A549 (cell line): ENCODE data around the gene GALNT12. TPM values are rescaled to one million over a fixed set of nuclear protein-coding genes. Genes with fewer than 3 reads are reported as not detected.

Experiments used
- ATAC-seq, 2 experiments: fragments of 200-7000 bp in 1 of 2; fragments of >200 bp in 1 of 2; cut with Nextera tagmentation in 1 of 2; cut with Tn5 transposase in 1 of 2; 3 replicates each; pipeline versions ENCODE4 v1.8.0 to v1.9.1; 2018 to 2020; ENCODE audit warnings: mild to moderate bottlenecking in 1 of 2, moderate library complexity in 1 of 2
- CTCF ChIA-PET: fragments of 300-600 bp; sonication (Branson Sonifier 250); formaldehyde crosslinking; extraction: SDS; loops from one replicate; lab custom pipeline; 2021; ENCODE audit warnings: antibody characterized with exemption, inconsistent platforms; lab: Yijun Ruan, JAX
- POLR2A ChIA-PET: fragments of 350-600 bp; formaldehyde crosslinking; extraction: SDS; loops from one replicate; lab custom pipeline; 2021; ENCODE audit warnings: antibody characterized with exemption, inconsistent platforms; lab: Yijun Ruan, JAX
- DNase-seq, 2 experiments: peaks; one replicate each; pipeline versions ENCODE4 v3.0.0 to v3.0.0-alpha.2; 2011 to 2016; ENCODE audit warnings: low read depth in 1 of 2, low spot score in 1 of 2
- FAIRE-seq: peaks from 2 replicates; lab custom pipeline; 2011; peaks lifted over from hg19 to GRCh38; lab: Jason Lieb, UNC
- H3K27ac ChIP-seq, 2 experiments: fragments of >200 bp; sonication (Bioruptor Twin); formaldehyde crosslinking; 3 replicates each; pipeline ENCODE4 v1.5.1; 2016 to 2017
- H3K4me1 ChIP-seq: fragments of >200 bp; sonication (Bioruptor Twin); formaldehyde crosslinking; 3 replicates; pipeline ENCODE4 v1.6.1; 2016
- H3K4me2 ChIP-seq: fragments of >200 bp; sonication (Bioruptor Twin); formaldehyde crosslinking; 3 replicates; pipeline ENCODE4 v1.6.1; 2016
- H3K4me3 ChIP-seq: fragments of >200 bp; sonication (Bioruptor Twin); formaldehyde crosslinking; 3 replicates; pipeline ENCODE4 v1.5.1; 2016
- H3K9me3 ChIP-seq: fragments of >200 bp; sonication (Bioruptor Twin); formaldehyde crosslinking; 3 replicates; pipeline ENCODE4 v1.6.1; 2016
- BHLHE40 ChIP-seq: IDR thresholded peaks from 2 replicates; pipeline ENCODE4 v1.6.1; 2012; ENCODE audit warnings: low read depth, low read length, inconsistent platforms
- CEBPB ChIP-seq, 2 experiments: fragments of >200 bp in 1 of 2; sonication (Bioruptor Twin) in 1 of 2; formaldehyde crosslinking in 1 of 2; IDR thresholded peaks; 2 replicates each; pipeline ENCODE4 v1.6.1; 2012 to 2016
- CHD2 ChIP-seq: fragments of 150-350 bp; IDR thresholded peaks from 2 replicates; pipeline ENCODE4 v1.6.1; 2014; ENCODE audit warnings: low read length; ENCODE audit not compliant: partially characterized antibody
- CHD4 ChIP-seq: fragments of 200-600 bp; sonication (generic); IDR thresholded peaks from 2 replicates; pipeline ENCODE4 v1.6.1; 2016; ENCODE audit warnings: antibody characterized with exemption, mild to moderate bottlenecking, borderline replicate concordance
- EHMT2 ChIP-seq: fragments of 200-600 bp; sonication (generic); IDR thresholded peaks from 2 replicates; pipeline ENCODE4 v1.6.1; 2016; ENCODE audit warnings: antibody characterized with exemption, low read depth, mild to moderate bottlenecking, moderate library complexity
- EP300 ChIP-seq, 2 experiments: fragments of >200 bp; sonication (Bioruptor Twin); formaldehyde crosslinking; IDR thresholded peaks; 2 replicates in 1 of 2; 3 replicates in 1 of 2; pipeline ENCODE4 v1.6.1; 2016 to 2017
- ESRRA ChIP-seq: fragments of 150-350 bp; IDR thresholded peaks from 2 replicates; pipeline ENCODE4 v1.6.1; 2014; ENCODE audit warnings: mild to moderate bottlenecking, low read length, borderline replicate concordance
- FOSL2 ChIP-seq, 2 experiments: fragments of 450-650 bp in 1 of 2; fragments of >200 bp in 1 of 2; sonication (Bioruptor Twin) in 1 of 2; formaldehyde crosslinking; IDR thresholded peaks; 2 replicates each; pipeline versions ENCODE4 v1.5.0 to v1.6.1; 2016 to 2020; ENCODE audit warnings: mild to moderate bottlenecking in 1 of 2, moderate library complexity in 1 of 2
- HDAC2 ChIP-seq: fragments of 200-600 bp; sonication (generic); IDR thresholded peaks from 2 replicates; pipeline ENCODE4 v1.6.1; 2016
- HEYL ChIP-seq: fragments of 250-450 bp; sonication (Bioruptor Pico); IDR thresholded peaks from 2 replicates; pipeline ENCODE4 v1.8.0; 2021; ENCODE audit warnings: mild to moderate bottlenecking, moderate library complexity
- HMGXB4 ChIP-seq: fragments of 250-450 bp; sonication (Bioruptor Pico); IDR thresholded peaks from 2 replicates; pipeline ENCODE4 v1.5.0; 2021; ENCODE audit warnings: mild to moderate bottlenecking, moderate library complexity, borderline replicate concordance
- JUN ChIP-seq, 2 experiments: fragments of >200 bp; sonication (Bioruptor Twin); formaldehyde crosslinking; IDR thresholded peaks; 2 replicates in 1 of 2; 3 replicates in 1 of 2; pipeline ENCODE4 v1.6.1; 2016 to 2017
- JUNB ChIP-seq: fragments of >200 bp; sonication (Bioruptor Twin); formaldehyde crosslinking; IDR thresholded peaks from 2 replicates; pipeline ENCODE4 v1.6.1; 2016
- KDM1A ChIP-seq: fragments of 200-600 bp; sonication (generic); IDR thresholded peaks from 2 replicates; pipeline ENCODE4 v1.6.1; 2016; ENCODE audit warnings: low read depth, mild to moderate bottlenecking
- MAX ChIP-seq: IDR thresholded peaks from 2 replicates; pipeline ENCODE4 v1.6.1; 2012
- NR3C1 ChIP-seq: fragments of >200 bp; sonication (Bioruptor Twin); formaldehyde crosslinking; IDR thresholded peaks from 3 replicates; pipeline ENCODE4 v1.6.1; 2017
- PHF8 ChIP-seq: fragments of 200-600 bp; sonication (generic); IDR thresholded peaks from 2 replicates; pipeline ENCODE4 v1.6.1; 2016; ENCODE audit warnings: low read depth, mild to moderate bottlenecking, antibody characterized with exemption, moderate library complexity, borderline replicate concordance
- POLR2A ChIP-seq: IDR thresholded peaks from 2 replicates; pipeline ENCODE4 v1.6.1; 2012; ENCODE audit warnings: mild to moderate bottlenecking, low read length
- RAD21 ChIP-seq, 2 experiments: fragments of >200 bp in 1 of 2; sonication (Bioruptor Twin) in 1 of 2; formaldehyde crosslinking in 1 of 2; IDR thresholded peaks in 1 of 2; conservative IDR thresholded peaks in 1 of 2; 2 replicates in 1 of 2; 3 replicates in 1 of 2; pipeline ENCODE4 v1.6.1; 2012 to 2018; ENCODE audit warnings: inconsistent platforms in 1 of 2
- RARB ChIP-seq: fragments of 250-450 bp; sonication (Bioruptor Pico); IDR thresholded peaks from 2 replicates; pipeline ENCODE4 v1.8.0; 2021; ENCODE audit warnings: mild to moderate bottlenecking, moderate library complexity
- SMC3 ChIP-seq: fragments of >200 bp; sonication (Bioruptor Twin); formaldehyde crosslinking; IDR thresholded peaks from 3 replicates; pipeline ENCODE4 v1.6.1; 2018; ENCODE audit warnings: inconsistent platforms
- ZNF302 ChIP-seq: fragments of 250-450 bp; sonication (Bioruptor Pico); IDR thresholded peaks from 2 replicates; pipeline ENCODE4 v1.9.0; 2021; ENCODE audit warnings: inconsistent platforms, mild to moderate bottlenecking, moderate library complexity
- ZSCAN20 ChIP-seq: fragments of 250-450 bp; sonication (Bioruptor Pico); IDR thresholded peaks from 2 replicates; pipeline ENCODE4 v1.8.0; 2022; ENCODE audit warnings: mild to moderate bottlenecking, moderate library complexity
- WGBS: methylation state at CpG from one replicate; pipeline ENCODE4 v1.1.6; 2017; ENCODE audit errors: missing lambda C conversion rate; 5-methylcytosine and 5-hydroxymethylcytosine counted together
- polyA plus RNA-seq, 4 experiments: library from polyadenylated mRNA; depleted of rRNA in 3 of 4; stranded (reverse); fragments of >200 nt; fragmentation: RNase III in 1 of 4; extraction: RNeasy Plus Mini Kit Qiagen cat#74134 plus additional on column Dnase treatment in 1 of 4; gene quantifications; 2 replicates in 3 of 4; 3 replicates in 1 of 4; pipeline ENCODE4 v1.2.3, GENCODE V29; 2011 to 2017
- TF ChIP-seq, protein P1 (sequence below): fragments of >200 bp; sonication (Bioruptor Twin); formaldehyde crosslinking; IDR thresholded peaks from 3 replicates; pipeline ENCODE4 v1.5.1; 2016
- TF ChIP-seq, protein P2 (sequence below): fragments of >200 bp; sonication (Bioruptor Twin); formaldehyde crosslinking; IDR thresholded peaks from 3 replicates; pipeline ENCODE4 v1.6.1; 2016
- TF ChIP-seq, protein P3 (sequence below): fragments of 450-650 bp; IDR thresholded peaks from 2 replicates; pipeline ENCODE4 v1.6.1; 2014; ENCODE audit warnings: antibody characterized with exemption
- TF ChIP-seq, protein P4 (sequence below): IDR thresholded peaks from 2 replicates; pipeline ENCODE4 v1.6.1; 2012; ENCODE audit warnings: low read depth, borderline replicate concordance

The GALNT12 gene
- polyA plus RNA-seq, 2 of the 4 experiments (the other 2 are of a cell fraction), result 3.2 to 7.3 TPM

- TF ChIP-seq, protein P1, sequence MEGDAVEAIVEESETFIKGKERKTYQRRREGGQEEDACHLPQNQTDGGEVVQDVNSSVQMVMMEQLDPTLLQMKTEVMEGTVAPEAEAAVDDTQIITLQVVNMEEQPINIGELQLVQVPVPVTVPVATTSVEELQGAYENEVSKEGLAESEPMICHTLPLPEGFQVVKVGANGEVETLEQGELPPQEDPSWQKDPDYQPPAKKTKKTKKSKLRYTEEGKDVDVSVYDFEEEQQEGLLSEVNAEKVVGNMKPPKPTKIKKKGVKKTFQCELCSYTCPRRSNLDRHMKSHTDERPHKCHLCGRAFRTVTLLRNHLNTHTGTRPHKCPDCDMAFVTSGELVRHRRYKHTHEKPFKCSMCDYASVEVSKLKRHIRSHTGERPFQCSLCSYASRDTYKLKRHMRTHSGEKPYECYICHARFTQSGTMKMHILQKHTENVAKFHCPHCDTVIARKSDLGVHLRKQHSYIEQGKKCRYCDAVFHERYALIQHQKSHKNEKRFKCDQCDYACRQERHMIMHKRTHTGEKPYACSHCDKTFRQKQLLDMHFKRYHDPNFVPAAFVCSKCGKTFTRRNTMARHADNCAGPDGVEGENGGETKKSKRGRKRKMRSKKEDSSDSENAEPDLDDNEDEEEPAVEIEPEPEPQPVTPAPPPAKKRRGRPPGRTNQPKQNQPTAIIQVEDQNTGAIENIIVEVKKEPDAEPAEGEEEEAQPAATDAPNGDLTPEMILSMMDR, result no peak
- TF ChIP-seq CEBPB (IDR thresholded peaks at IDR 0.05), result no peak
Measured at GRCh38 chr9:98890256-98890655, 82.8 kb downstream of the GALNT12 start (continued).

DNA sequence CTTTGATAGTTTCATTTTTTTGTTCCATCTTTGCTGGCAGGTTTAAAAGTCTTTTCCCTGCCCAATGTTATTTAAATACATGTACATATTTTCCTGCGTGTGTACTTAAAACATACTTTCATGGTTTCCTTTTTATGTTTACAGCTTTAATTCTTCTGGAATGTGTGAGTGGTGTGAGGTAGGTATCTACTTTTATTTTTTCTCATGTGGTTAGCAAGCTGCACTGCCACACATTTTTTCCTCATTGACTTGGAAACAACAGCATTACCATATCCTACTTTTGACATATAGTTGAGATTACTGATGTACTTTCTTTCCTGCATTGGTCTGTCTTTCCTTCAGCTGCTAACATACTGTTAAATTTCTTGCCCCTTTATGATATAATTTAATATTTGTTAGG is 84.8 kb downstream of the GALNT12 start:
- ATAC-seq (no peak), FAIRE-seq (no peak)
- CTCF ChIA-PET, result interaction anchor here (0.7 to 1.6 kb wide), 4 partner anchors 49 to 249 kb away, joined by 3 to 4 read pairs (median 3); no protein-coding TSS in a partner anchor
- no peak overlapping the region for H3K4me3 ChIP-seq
- 93% methylated on average over 1 of the region's 1 CpG for WGBS
- TF ChIP-seq PHF8 (no peak), JUN (IDR thresholded peaks at IDR 0.05) (no peak), NR3C1 (no peak), MAX (no peak), JUNB (no peak), EP300 (IDR thresholded peaks at IDR 0.05) (no peak), CHD4 (no peak), FOSL2 (IDR thresholded peaks at IDR 0.05) (no peak), FOSL2 (CRISPR knock-in tag; IDR thresholded peaks at IDR 0.05) (no peak), ZSCAN20 (CRISPR knock-in tag) (no peak), HEYL (CRISPR knock-in tag) (no peak), HDAC2 (no peak), BHLHE40 (no peak), ESRRA (no peak), POLR2A (no peak), CHD2 (no peak), KDM1A (no peak), CEBPB (IDR thresholded peaks at IDR 0.05) (no peak)
- TF ChIP-seq, protein P2, sequence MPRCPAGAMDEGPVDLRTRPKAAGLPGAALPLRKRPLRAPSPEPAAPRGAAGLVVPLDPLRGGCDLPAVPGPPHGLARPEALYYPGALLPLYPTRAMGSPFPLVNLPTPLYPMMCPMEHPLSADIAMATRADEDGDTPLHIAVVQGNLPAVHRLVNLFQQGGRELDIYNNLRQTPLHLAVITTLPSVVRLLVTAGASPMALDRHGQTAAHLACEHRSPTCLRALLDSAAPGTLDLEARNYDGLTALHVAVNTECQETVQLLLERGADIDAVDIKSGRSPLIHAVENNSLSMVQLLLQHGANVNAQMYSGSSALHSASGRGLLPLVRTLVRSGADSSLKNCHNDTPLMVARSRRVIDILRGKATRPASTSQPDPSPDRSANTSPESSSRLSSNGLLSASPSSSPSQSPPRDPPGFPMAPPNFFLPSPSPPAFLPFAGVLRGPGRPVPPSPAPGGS, result no peak
- TF ChIP-seq, all 56 proteins: peak for 0
- POLR2A ChIA-PET, result no interaction called here
- Histone ChIP-seq H3K4me1 (no peaks in the 10 kb centered on the region), H3K4me2 (no peak overlapping the region), H3K27ac (no peak overlapping the region), H3K9me3 (peaks cover 17% of the 10 kb centered on the region; the same call in 2 of the 3 replicates)
- DNase-seq, result no peak

DNA sequence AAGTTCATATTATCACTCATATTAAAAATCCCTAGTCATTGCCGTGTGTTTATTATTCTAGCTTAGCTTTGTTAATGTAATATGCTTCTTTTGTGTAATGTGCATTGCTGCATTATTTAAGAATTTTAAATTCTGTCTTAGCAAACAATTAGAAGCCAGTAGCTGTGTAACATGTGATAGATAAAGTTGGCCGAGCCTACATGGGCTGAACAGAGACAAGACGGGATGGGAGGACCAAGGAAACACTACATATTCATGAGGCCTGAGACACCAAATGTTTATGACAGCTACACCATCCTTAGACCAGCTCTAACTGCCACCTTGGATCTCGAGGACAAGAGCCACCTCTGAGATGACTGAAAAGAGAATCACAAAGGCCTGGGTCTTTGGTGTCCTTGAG is 85.2 kb downstream of the GALNT12 start:
- 46% methylated on average over 4 of the region's 4 CpGs for WGBS
- CTCF ChIA-PET, result interaction anchor here (1.1 to 1.6 kb wide), 3 partner anchors 97 to 248 kb away, joined by 3 to 4 read pairs (median 3); no protein-coding TSS in a partner anchor
- no peak overlapping the region for H3K27ac ChIP-seq
- H3K4me3 ChIP-seq, result no peak overlapping the region
- no peak for DNase-seq
- no peak for ATAC-seq
- H3K9me3 ChIP-seq, result peaks cover 21% of the 10 kb centered on the region; the same call in 2 of the 3 replicates
- POLR2A ChIA-PET, result no interaction called here
- no peaks in the 10 kb centered on the region for H3K4me1 ChIP-seq
- FAIRE-seq, result no peak
- H3K4me2 ChIP-seq, result no peak overlapping the region
- TF ChIP-seq KDM1A (no peak), ZNF302 (no peak), SMC3 (no peak), ESRRA (no peak), RARB (no peak), EHMT2 (no peak), HMGXB4 (CRISPR knock-in tag) (no peak), CHD2 (no peak), RAD21 (conservative IDR thresholded peaks at IDR 0.05 in 1 of 2, IDR thresholded peaks at IDR 0.05 in 1 of 2) (no peak)
- TF ChIP-seq, protein P3, sequence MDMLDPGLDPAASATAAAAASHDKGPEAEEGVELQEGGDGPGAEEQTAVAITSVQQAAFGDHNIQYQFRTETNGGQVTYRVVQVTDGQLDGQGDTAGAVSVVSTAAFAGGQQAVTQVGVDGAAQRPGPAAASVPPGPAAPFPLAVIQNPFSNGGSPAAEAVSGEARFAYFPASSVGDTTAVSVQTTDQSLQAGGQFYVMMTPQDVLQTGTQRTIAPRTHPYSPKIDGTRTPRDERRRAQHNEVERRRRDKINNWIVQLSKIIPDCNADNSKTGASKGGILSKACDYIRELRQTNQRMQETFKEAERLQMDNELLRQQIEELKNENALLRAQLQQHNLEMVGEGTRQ, result no peak
- TF ChIP-seq, protein P4, sequence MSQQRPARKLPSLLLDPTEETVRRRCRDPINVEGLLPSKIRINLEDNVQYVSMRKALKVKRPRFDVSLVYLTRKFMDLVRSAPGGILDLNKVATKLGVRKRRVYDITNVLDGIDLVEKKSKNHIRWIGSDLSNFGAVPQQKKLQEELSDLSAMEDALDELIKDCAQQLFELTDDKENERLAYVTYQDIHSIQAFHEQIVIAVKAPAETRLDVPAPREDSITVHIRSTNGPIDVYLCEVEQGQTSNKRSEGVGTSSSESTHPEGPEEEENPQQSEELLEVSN, result no peak
- TF ChIP-seq, protein P1, result no peak
